Colonic mucosa (tissue), 4 donors: ENCODE data around the gene SIX3. TPM values are rescaled to one million over a fixed set of nuclear protein-coding genes. Genes with fewer than 3 reads are reported as not detected.

Experiments used
- DNase-seq: peaks from one replicate; pipeline ENCODE4 v3.0.0-alpha.2; 2020
- H3K27ac ChIP-seq: fragments of 200-600 bp; one replicate; pipeline ENCODE4 v1.8.0; 2021
- H3K27me3 ChIP-seq: fragments of 200-600 bp; one replicate; pipeline ENCODE4 v1.8.0; 2021
- H3K36me3 ChIP-seq: fragments of 200-600 bp; one replicate; pipeline ENCODE4 v1.8.0; 2021
- H3K4me1 ChIP-seq: fragments of 200-600 bp; one replicate; pipeline ENCODE4 v1.8.0; 2021; ENCODE audit warnings: mild to moderate bottlenecking
- H3K4me3 ChIP-seq: fragments of 200-600 bp; one replicate; pipeline ENCODE4 v1.8.0; 2021
- H3K9ac ChIP-seq, 2 donors: one replicate each; pipeline ENCODE4 v1.7.0; 2013; ENCODE audit warnings: control low read depth in 2 of 2, low read depth in 2 of 2, low read length in 2 of 2
- H3K9me3 ChIP-seq: fragments of 200-600 bp; one replicate; pipeline ENCODE4 v1.8.0; 2021
- intact Hi-C: fragments of 100-400 bp; cut with DNase I; formaldehyde crosslinking; loops from one replicate; pipeline ENCODE4 v1.14.1; 2022
- total RNA-seq, 2 donors: library from RNA; stranded (reverse); fragmentation: NEBNext Ultra II Directional in 1 of 2; extraction: Animal tissue kit (Norgen Biotek cat#: 25700) in 1 of 2; gene quantifications; one replicate each; pipeline ENCODE4 v1.2.1, GENCODE V29; 2021
- TF ChIP-seq, protein P1 (sequence below): fragments of 200-600 bp; IDR thresholded peaks from one replicate; pipeline ENCODE4 v1.8.0; 2022; ENCODE audit warnings: antibody characterized with exemption, mild to moderate bottlenecking
- donor health status: healthy.
- donor health status: DM: no; HTN: no; CAD: no.
- donor health status: DM: no; HTN: no; CAD: no.

The SIX3 gene
- total RNA-seq, 2 donors from 2014 or later = not detected

DNA sequence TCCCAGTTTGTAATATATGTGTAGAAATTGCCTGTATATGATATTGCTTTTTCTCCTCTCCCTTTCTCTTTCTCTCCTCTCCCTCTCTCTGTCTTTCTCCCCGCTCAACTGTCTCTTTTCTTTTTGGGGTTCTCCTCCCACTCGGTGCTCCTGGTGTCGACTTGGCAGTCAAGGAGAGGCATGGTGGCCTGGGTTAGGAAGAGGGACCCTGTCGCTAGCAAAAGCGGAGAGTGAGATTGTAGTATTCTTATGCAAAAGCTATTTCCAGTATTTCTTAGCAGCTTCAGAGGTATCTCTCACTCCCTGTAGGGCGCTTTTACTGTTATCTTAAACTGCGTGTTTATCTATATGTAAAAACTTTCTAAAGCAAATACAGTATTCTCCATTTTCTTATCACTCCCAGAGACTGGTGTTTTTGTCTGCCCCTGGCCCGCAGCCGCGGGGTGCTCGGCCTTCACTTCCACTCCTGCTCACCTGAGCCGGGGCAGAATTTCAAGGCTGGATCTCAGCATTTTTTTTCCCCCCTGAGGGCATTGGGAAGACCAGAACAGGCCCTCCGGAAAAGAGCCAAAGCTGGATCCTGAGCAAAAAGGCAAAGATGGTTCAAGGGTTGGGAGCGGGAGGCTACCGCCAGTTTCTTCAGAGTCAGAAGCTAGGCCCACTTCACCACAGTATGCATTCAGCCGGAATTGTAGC, 4.3 kb downstream of the SIX3 start:
- Histone ChIP-seq H3K9me3 (no peaks in the 10 kb centered on the region), H3K27me3 (peaks cover 60% of the 10 kb centered on the region), H3K4me3 (no peak overlapping the region), H3K4me1 (no peaks in the 10 kb centered on the region), H3K36me3 (no peaks in the 10 kb centered on the region), H3K27ac (no peak overlapping the region), H3K9ac (no peak overlapping the region)
- TF ChIP-seq, protein P1, sequence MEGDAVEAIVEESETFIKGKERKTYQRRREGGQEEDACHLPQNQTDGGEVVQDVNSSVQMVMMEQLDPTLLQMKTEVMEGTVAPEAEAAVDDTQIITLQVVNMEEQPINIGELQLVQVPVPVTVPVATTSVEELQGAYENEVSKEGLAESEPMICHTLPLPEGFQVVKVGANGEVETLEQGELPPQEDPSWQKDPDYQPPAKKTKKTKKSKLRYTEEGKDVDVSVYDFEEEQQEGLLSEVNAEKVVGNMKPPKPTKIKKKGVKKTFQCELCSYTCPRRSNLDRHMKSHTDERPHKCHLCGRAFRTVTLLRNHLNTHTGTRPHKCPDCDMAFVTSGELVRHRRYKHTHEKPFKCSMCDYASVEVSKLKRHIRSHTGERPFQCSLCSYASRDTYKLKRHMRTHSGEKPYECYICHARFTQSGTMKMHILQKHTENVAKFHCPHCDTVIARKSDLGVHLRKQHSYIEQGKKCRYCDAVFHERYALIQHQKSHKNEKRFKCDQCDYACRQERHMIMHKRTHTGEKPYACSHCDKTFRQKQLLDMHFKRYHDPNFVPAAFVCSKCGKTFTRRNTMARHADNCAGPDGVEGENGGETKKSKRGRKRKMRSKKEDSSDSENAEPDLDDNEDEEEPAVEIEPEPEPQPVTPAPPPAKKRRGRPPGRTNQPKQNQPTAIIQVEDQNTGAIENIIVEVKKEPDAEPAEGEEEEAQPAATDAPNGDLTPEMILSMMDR = no peak
- intact Hi-C loops = loop anchor here (10.0 kb wide), 1 partner anchor 141 kb away; no protein-coding TSS in a partner anchor
- DNase-seq = no peak

DNA sequence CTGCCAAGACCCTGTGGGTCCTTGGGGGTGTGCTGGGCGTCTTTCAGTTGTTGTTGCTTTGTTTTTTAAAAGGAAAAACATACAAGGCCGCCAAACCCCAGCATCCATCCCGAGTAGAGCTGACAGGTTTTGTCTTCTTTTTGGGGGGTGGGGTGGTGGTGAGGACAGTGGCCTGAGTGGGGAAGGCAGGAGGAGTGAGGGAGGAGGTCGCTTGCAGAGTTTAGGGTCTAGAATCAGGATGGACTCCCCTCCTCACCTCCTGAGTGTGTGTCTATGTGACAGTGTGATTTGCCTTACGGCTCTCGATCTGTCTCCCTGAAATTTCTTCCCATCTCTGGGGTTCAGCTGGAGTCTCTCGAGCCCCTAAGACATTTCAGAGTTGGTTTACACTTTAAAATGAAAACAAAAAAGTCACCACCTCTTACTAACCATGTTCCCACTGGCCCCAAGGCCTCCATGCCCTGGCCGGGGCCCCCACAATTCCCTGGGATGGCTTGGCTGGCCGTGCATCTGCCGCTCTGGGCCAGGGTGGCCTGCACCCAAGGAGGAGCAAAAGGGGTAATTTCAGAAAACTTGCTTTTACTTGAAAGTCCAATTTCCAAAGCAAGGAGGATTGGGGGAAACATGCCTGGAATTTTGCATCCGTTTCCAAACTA, 5.0 kb downstream of the SIX3 start:
- no peak overlapping the region for H3K27ac ChIP-seq
- H3K4me3 ChIP-seq = no peak overlapping the region
- TF ChIP-seq, protein P1 = no peak
- H3K4me1 ChIP-seq = no peaks in the 10 kb centered on the region
- no peak overlapping the region for H3K9ac ChIP-seq
- DNase-seq = no peak
- H3K36me3 ChIP-seq = no peaks in the 10 kb centered on the region
- intact Hi-C loops = loop anchor here (10.0 kb wide), 1 partner anchor 142 kb away; no protein-coding TSS in a partner anchor
- peaks cover 54% of the 10 kb centered on the region for H3K27me3 ChIP-seq
- no peaks in the 10 kb centered on the region for H3K9me3 ChIP-seq

DNA sequence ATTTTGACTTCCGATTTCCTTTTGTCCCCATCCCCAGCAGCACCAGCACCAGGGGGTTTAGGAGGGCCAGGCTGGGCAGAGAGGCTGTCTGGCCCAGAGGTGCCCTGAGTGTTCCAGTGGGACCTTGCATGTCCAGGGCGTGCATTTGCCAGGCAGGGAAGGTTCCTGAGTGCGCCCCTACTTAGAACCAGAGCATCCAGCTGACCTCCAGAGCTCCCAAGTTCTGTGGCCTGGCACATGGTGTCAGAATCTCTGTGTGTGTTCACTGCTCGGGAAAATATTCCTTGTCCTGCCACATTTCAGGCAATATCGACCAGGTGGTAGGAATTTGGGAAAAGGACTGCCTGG, 5.5 kb downstream of the SIX3 start:
- H3K4me3 ChIP-seq = no peak overlapping the region
- no peak overlapping the region for H3K27ac ChIP-seq
- no peaks in the 10 kb centered on the region for H3K36me3 ChIP-seq
- intact Hi-C loops = loop anchor here (10.0 kb wide), 1 partner anchor 142 kb away; no protein-coding TSS in a partner anchor
- H3K9ac ChIP-seq = no peak overlapping the region
- peaks cover 2% of the 10 kb centered on the region for H3K4me1 ChIP-seq
- H3K9me3 ChIP-seq = no peaks in the 10 kb centered on the region
- peaks cover 57% of the 10 kb centered on the region for H3K27me3 ChIP-seq
- DNase-seq = no peak
- TF ChIP-seq, protein P1 = no peak

DNA sequence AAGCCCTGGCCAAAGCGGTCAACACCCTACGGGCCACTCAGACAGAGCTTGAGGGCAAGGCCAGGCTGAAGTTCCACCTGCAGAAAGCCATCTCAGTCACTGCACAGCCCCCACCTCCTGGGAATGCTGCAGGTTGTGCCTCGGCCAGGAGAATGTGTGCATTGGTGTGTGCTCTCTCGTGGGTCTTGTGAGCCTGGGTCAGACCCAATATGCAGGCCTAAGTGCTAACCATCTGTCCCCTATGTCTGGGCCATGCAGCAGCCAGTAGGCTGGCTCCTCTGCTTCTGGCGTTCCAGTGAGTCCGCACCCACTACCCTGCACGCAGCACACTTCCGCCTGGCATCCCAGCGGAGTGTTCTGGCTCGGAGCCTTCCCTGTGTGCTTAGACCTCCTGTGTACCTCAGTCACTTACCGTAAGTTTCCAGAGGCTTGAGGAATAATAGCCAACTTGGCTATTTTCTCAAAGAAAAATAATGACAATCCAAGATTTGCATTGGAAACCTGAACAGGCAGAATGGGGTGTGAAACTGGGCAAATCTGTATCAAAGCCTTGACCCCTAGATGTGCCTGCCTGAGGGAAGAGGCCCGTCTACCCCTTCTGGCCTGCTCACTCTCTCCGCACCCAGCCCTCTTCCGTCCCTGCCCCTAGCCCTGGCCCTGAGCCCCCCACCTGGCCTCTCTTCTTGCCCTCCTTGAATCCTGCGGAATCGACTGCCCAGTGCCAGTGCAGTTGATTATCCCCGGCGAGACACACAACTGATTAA, 7.2 kb downstream of the SIX3 start:
- no peak for DNase-seq
- TF ChIP-seq, protein P1 = no peak
- no peak overlapping the region for H3K27ac ChIP-seq
- no peak overlapping the region for H3K4me3 ChIP-seq
- H3K4me1 ChIP-seq = peaks cover 9% of the 10 kb centered on the region
- H3K27me3 ChIP-seq = peaks cover 59% of the 10 kb centered on the region
- H3K9ac ChIP-seq = no peak overlapping the region
- H3K36me3 ChIP-seq = no peaks in the 10 kb centered on the region
- intact Hi-C loops = loop anchor here (10.0 kb wide), 1 partner anchor 144 kb away; no protein-coding TSS in a partner anchor
- H3K9me3 ChIP-seq = no peaks in the 10 kb centered on the region

DNA sequence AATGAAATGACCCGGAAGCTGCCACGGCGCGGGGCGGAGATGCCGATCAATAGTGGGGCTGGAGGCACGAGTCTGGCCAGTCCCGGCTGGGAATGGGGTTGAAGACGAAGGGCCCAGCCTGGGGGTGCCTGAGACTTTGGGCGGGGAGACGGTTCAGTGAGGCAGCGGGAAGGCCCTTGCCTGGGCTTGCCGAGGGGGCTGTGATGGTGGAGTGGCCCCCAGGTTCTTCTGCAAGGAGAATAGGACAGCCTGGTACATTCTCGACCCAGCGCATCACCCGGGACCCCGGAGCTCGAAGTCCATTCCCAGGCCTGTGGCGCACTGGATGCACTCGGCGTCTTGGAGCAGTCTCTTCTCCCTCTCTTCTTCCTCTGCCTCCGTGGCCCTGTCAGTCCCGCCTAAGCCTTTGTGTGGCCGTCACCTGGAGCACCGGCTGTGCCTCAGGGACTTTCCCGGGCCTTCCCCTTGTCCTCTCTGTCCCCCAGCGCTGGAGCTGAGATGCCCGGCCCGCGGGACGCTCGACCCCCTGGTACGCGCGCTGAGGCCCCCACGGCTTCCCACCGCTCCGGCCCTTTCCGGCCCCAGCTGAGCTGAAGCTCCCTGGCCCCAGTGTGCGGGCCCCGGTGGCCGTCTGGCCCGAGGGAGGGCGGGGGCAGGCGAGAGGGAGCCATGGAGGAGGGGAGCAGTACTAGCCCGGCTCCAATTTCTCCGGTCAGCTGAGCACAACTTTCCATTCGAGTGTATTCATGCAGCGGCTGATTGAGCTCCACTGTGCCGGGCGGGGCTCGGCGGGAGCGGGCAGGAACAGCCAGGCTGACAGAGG, 8.0 kb downstream of the SIX3 start:
- TF ChIP-seq, protein P1 = no peak
- DNase-seq = no peak
- peaks cover 59% of the 10 kb centered on the region for H3K27me3 ChIP-seq
- intact Hi-C loops = loop anchor here (10.0 kb wide), 2 partner anchors 145 to 385 kb away; no protein-coding TSS in a partner anchor
- no peak overlapping the region for H3K27ac ChIP-seq
- H3K4me3 ChIP-seq = no peak overlapping the region
- no peaks in the 10 kb centered on the region for H3K9me3 ChIP-seq
- no peaks in the 10 kb centered on the region for H3K36me3 ChIP-seq
- H3K9ac ChIP-seq = no peak overlapping the region
- peaks cover 9% of the 10 kb centered on the region for H3K4me1 ChIP-seq
